Gastrocnemius medialis (tissue), 4 donors: ENCODE measurements around the gene MAL.

ENCODE experiments used
- CTCF ChIP-seq, 5 experiments: fragments of 450-650 bp in 3 of 5; fragments of 200-600 bp in 2 of 5; sonication (generic) in 2 of 5; IDR thresholded peaks in 4 of 5; conservative IDR thresholded peaks in 1 of 5; 1 replicate in 4 of 5; 2 replicates in 1 of 5; pipeline ENCODE4 v1.5.1; 2016 to 2019; ENCODE audit warnings: antibody characterized with exemption in 5 of 5, mild to moderate bottlenecking in 3 of 5, moderate library complexity in 3 of 5
- POLR2A ChIP-seq, 2 donors: fragments of 450-650 bp; IDR thresholded peaks; one replicate each; pipeline ENCODE4 v1.6.1; 2017; ENCODE audit warnings: antibody characterized with exemption in 2 of 2, mild to moderate bottlenecking in 2 of 2, moderate library complexity in 2 of 2

- no peak for TF ChIP-seq POLR2A (IDR thresholded peaks at IDR 0.05)
- no peak for TF ChIP-seq CTCF (IDR thresholded peaks at IDR 0.05 in 4 of 5, conservative IDR thresholded peaks at IDR 0.05 in 1 of 5)
Measured at GRCh38 chr2:95054016-95054415, 28.5 kb downstream of the MAL start.
